Fibroblast of lung (primary cell): Measurements from ENCODE around the gene B3GLCT. TPM values are rescaled to one million over a fixed set of nuclear protein-coding genes. Genes with fewer than 3 reads are reported as not detected.

ENCODE experiments used
- DNase-seq, 2 donors: peaks; one replicate each; pipeline versions ENCODE4 v3.0.0 to v3.0.0-alpha.2; 2010; ENCODE audit warnings: low read depth in 2 of 2
- H2AFZ ChIP-seq: 2 replicates; pipeline ENCODE4 v1.5.1; 2012; ENCODE audit warnings: low read length, control low read depth, inconsistent platforms
- H3K27ac ChIP-seq: 2 replicates; pipeline ENCODE4 v1.5.1; 2011; ENCODE audit warnings: low read length, control low read depth; ENCODE audit not compliant: insufficient read depth
- H3K27me3 ChIP-seq: 2 replicates; pipeline ENCODE4 v1.5.1; 2011; ENCODE audit warnings: mild to moderate bottlenecking, low read length; ENCODE audit not compliant: control insufficient read depth, insufficient read depth
- H3K36me3 ChIP-seq: 2 replicates; pipeline ENCODE4 v1.5.1; 2011; ENCODE audit warnings: low read length; ENCODE audit not compliant: control insufficient read depth, insufficient read depth
- H3K4me1 ChIP-seq: 2 replicates; pipeline ENCODE4 v1.5.1; 2011; ENCODE audit warnings: low read length; ENCODE audit not compliant: control insufficient read depth, insufficient read depth; ENCODE audit errors: extremely low read depth
- H3K4me2 ChIP-seq: 2 replicates; pipeline ENCODE4 v1.5.1; 2011; ENCODE audit warnings: low read length, control low read depth; ENCODE audit not compliant: insufficient read depth; ENCODE audit errors: extremely low read depth
- H3K4me3 ChIP-seq, 4 experiments: fragments of 200-600 bp in 1 of 4; sonication (generic) in 1 of 4; replicated peaks in 1 of 4; 2 replicates each; pipeline ENCODE4 v1.5.1; 2011 to 2016; ENCODE audit warnings: low read length in 4 of 4, low read depth in 3 of 4, mild to moderate bottlenecking in 3 of 4, control low read depth in 2 of 4, inconsistent platforms in 1 of 4, mixed read lengths in 1 of 4; ENCODE audit not compliant: insufficient read depth in 1 of 4; ENCODE audit errors: control extremely low read depth in 1 of 4
- H3K79me2 ChIP-seq: 2 replicates; pipeline ENCODE4 v1.5.1; 2012; ENCODE audit warnings: mild to moderate bottlenecking, low read length, inconsistent platforms; ENCODE audit not compliant: control insufficient read depth, insufficient read depth
- H3K9ac ChIP-seq: 2 replicates; pipeline ENCODE4 v1.5.1; 2011; ENCODE audit warnings: mild to moderate bottlenecking, low read length, control low read depth; ENCODE audit not compliant: insufficient read depth
- H3K9me3 ChIP-seq: 2 replicates; pipeline ENCODE4 v1.5.1; 2012; ENCODE audit warnings: low read depth, low read length; ENCODE audit not compliant: control insufficient read depth, insufficient read depth
- H4K20me1 ChIP-seq: 2 replicates; pipeline ENCODE4 v1.5.1; 2011; ENCODE audit warnings: low read length; ENCODE audit not compliant: control insufficient read depth, insufficient read depth; ENCODE audit errors: extremely low read depth
- CTCF ChIP-seq, 2 donors: IDR thresholded peaks in 1 of 2; conservative IDR thresholded peaks in 1 of 2; 1 replicate in 1 of 2; 2 replicates in 1 of 2; pipeline ENCODE4 v1.5.1; 2011 to 2012; ENCODE audit warnings: low read length in 2 of 2, control low read depth in 1 of 2, inconsistent platforms in 1 of 2, low read depth in 1 of 2, mild to moderate bottlenecking in 1 of 2
- EZH2 ChIP-seq: IDR thresholded peaks from 2 replicates; pipeline ENCODE4 v1.5.1; 2012; ENCODE audit warnings: low read length, control low read depth, mild to moderate bottlenecking; ENCODE audit errors: missing control alignments
- polyA plus RNA-seq, 2 donors: library from polyadenylated mRNA; depleted of rRNA in 1 of 2; stranded (reverse) in 1 of 2; unstranded in 1 of 2; fragments of >200 nt; gene quantifications; 2 replicates each; pipeline ENCODE4 v1.2.1, GENCODE V29; 2011 to 2012; ENCODE audit warnings: missing spikeins in 1 of 2
- total RNA-seq: library from RNA; depleted of rRNA; stranded (reverse); fragments of >200 nt; gene quantifications from 2 replicates; pipeline ENCODE4 v1.2.1, GENCODE V29; 2014

The B3GLCT gene
- total and polyA plus RNA-seq, 2 donors (not counting 1 experiment from before 2014, with no cell fraction given), result 4.4 to 7.8 TPM

DNA sequence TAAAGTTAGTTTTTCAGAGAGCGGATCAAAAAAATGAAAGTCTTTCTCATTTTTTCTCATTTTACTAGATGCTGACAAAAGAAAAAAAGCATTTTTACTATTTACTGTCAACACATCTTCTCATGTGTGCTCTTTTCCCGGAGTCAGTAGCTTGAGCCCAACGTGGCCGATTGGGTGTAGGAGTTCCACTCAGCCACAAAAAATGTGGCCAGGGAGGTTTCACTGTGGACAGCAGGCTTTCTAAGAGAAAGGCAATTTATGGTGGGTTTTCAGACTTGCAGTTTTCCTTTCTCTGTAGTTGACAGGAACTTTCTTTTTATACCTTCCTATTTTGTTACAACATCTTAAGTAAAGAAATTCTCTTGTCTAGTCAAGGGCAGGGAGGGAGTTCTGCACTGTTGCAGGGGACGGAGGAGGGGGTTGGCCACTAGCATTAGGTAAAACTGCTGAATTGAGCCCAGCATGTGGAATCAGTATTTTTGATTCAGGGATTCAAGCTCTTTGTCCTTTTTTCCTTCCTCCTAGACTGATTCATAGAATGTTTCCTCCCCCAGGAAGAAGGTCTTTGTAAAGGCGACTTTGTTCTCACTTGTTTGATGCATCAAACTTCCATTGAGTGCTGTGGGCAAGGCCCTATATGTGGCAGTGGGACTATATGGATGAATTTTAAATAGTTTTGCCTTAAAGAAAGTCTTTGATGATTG is 123.1 kb downstream of the B3GLCT start:
- DNase-seq, result no peak
- H3K9ac ChIP-seq, result no peak overlapping the region
- TF ChIP-seq EZH2 (no peak), CTCF (conservative IDR thresholded peaks at IDR 0.05 in 1 of 2, IDR thresholded peaks at IDR 0.05 in 1 of 2; ENCODE audit: low read depth in 1 of 2, low read length in 2 of 2) (no peak)

DNA sequence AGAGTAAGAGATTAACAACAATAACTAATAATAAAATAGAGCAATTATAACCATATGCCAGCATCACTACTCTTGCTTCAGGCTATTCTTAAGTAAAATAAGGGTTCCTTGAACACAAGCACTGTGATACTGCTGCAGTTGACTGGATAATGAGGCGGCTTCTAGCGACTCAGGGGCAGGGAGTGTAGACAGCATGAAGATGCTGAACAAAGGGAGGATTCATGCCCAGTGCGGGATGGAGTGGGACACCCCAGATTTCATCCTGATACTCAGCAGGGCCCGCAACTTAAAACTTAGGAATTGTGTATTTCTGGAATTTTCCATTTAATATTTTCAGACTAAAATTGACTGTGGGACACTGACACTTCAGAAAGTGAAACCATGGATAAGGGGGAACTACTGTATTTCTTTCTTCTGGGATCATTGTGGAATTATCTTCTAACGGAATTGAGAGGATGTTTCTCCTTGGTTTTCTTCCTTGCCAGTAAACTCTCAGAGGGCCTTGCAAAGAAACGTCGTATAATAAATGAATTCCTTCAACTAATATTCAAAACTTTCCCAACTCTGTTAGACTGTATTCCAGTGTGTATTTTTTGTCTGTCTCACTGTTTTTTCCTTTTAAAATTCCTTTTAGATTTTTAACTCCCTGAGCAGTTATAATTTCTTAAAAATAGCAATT is 127.5 kb downstream of the B3GLCT start:
- Histone ChIP-seq H3K4me1 (no peaks in the 10 kb centered on the region), H4K20me1 (no peaks in the 10 kb centered on the region), H3K9me3 (no peaks in the 10 kb centered on the region), H3K36me3 (no peaks in the 10 kb centered on the region), H3K27ac (no peak overlapping the region), H3K79me2 (no peaks in the 10 kb centered on the region), H3K4me2 (no peak overlapping the region), H2AFZ (no peak overlapping the region), H3K4me3 (no peak overlapping the region), H3K27me3 (no peaks in the 10 kb centered on the region), H3K9ac (no peak overlapping the region)
- TF ChIP-seq CTCF (conservative IDR thresholded peaks at IDR 0.05 in 1 of 2, IDR thresholded peaks at IDR 0.05 in 1 of 2; ENCODE audit: low read depth in 1 of 2, low read length in 2 of 2) (no peak), EZH2 (no peak)
- no peak for DNase-seq

More for the DNA sequence above, 123.1 kb downstream of the B3GLCT start:
- no peak overlapping the region for H3K4me3 ChIP-seq
- no peaks in the 10 kb centered on the region for H3K79me2 ChIP-seq
- H3K9me3 ChIP-seq, result no peaks in the 10 kb centered on the region
- no peaks in the 10 kb centered on the region for H3K4me1 ChIP-seq
- H3K4me2 ChIP-seq, result no peak overlapping the region
- no peak overlapping the region for H2AFZ ChIP-seq
- no peak overlapping the region for H3K27ac ChIP-seq
- no peaks in the 10 kb centered on the region for H4K20me1 ChIP-seq
- no peaks in the 10 kb centered on the region for H3K36me3 ChIP-seq
- no peaks in the 10 kb centered on the region for H3K27me3 ChIP-seq

DNA sequence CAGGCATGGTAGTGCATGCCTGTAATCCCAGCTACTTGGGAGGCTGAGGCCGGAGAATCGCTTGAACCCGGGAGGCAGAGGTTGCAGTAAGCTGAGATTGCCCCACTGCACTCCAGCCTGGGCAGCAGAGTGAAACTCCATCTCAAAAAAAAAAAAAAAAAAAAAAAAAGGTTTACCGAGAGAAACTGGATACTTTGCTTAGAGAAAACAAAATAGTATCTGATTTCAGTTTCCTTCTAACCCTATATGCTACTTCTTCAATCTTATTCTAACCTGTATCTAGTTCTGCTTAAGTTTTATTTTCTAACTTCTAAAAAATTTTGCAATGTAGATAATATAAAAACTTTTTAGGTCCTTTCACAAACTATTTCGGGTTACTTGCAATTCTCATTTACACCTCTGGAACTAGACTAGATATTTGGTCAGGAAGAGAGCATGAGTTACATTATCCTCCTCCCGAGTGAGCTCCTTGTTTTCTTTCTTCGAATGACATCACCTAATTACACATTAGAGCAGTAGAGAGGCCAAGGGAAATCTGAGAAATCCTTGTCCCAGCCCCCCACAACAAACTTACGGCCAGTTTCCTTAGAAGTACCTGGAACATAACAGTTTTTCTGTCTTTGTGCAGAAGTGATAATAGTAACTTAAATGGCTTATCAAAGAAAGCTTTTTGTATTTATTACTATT is 128.9 kb downstream of the B3GLCT start:
- H3K9ac ChIP-seq, result no peak overlapping the region
- H3K4me2 ChIP-seq, result no peak overlapping the region
- H2AFZ ChIP-seq, result no peak overlapping the region
- H4K20me1 ChIP-seq, result no peaks in the 10 kb centered on the region
- no peaks in the 10 kb centered on the region for H3K36me3 ChIP-seq
- H3K79me2 ChIP-seq, result no peaks in the 10 kb centered on the region
- H3K4me3 ChIP-seq, result no peak overlapping the region
- TF ChIP-seq EZH2 (no peak), CTCF (conservative IDR thresholded peaks at IDR 0.05 in 1 of 2, IDR thresholded peaks at IDR 0.05 in 1 of 2; ENCODE audit: low read depth in 1 of 2, low read length in 2 of 2) (no peak)
- peak; percentile 4 to 8 for DNase-seq
- H3K4me1 ChIP-seq, result no peaks in the 10 kb centered on the region
- no peaks in the 10 kb centered on the region for H3K27me3 ChIP-seq
- H3K9me3 ChIP-seq, result no peaks in the 10 kb centered on the region
- no peak overlapping the region for H3K27ac ChIP-seq
